ENCODE measurements around the gene ERCC8.

Gene ERCC8

DNA sequence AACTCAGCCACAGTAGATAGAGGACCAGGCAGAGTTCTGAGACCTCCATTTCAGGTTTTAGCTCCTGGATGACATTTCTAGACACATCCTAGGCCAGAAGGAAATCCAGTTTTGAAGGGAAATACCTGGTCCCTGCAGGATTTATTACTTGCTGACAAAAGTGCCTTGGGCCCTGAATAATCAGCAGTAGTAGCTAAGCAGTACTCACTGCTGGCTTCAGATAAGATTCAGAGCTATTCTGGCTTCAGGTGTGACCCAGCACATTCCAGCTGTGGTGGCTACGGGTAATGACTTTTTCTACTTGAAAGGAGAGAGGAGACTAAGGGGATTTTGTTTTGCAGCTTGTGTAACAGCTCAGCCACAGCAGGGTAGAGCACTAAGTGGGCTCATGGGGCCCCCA, 34.1 kb upstream of the ERCC8 start:
- no peak for DNase-seq (ENCODE audit: low read depth)
- H3K4me3 ChIP-seq (ENCODE audit: low read length): no peak overlapping the region
- no peak for TF ChIP-seq CTCF (IDR thresholded peaks at IDR 0.05; ENCODE audit: insufficient read depth, low read depth, low read length, missing control alignments)

- H3K4me3 ChIP-seq (ENCODE audit: low read length): no peak overlapping the region
- DNase-seq (ENCODE audit: low read depth): no peak
- no peak for TF ChIP-seq CTCF (IDR thresholded peaks at IDR 0.05; ENCODE audit: insufficient read depth, low read depth, low read length, missing control alignments)
Measured at GRCh38 chr5:60977956-60978737, 33.3 kb upstream of the ERCC8 start.

- peak; percentile 29 for DNase-seq (ENCODE audit: low read depth)
- TF ChIP-seq CTCF (IDR thresholded peaks at IDR 0.05; ENCODE audit: insufficient read depth, low read depth, low read length, missing control alignments): no peak
- no peak overlapping the region for H3K4me3 ChIP-seq (ENCODE audit: low read length)
Measured at GRCh38 chr5:60972231-60972630, 27.4 kb upstream of the ERCC8 start.

- H3K4me3 ChIP-seq (ENCODE audit: low read length): no peak overlapping the region
- no peak for TF ChIP-seq CTCF (IDR thresholded peaks at IDR 0.05; ENCODE audit: insufficient read depth, low read depth, low read length, missing control alignments)
- DNase-seq (ENCODE audit: low read depth): no peak
Measured at GRCh38 chr5:60961685-60962084, 16.8 kb upstream of the ERCC8 start.

- DNase-seq (ENCODE audit: low read depth): peak; percentile 27
- H3K4me3 ChIP-seq (ENCODE audit: low read length): no peak overlapping the region
- peak; percentile 63 for TF ChIP-seq CTCF (IDR thresholded peaks at IDR 0.05; ENCODE audit: insufficient read depth, low read depth, low read length, missing control alignments)
Measured at GRCh38 chr5:60960591-60960990, 15.7 kb upstream of the ERCC8 start.

DNA sequence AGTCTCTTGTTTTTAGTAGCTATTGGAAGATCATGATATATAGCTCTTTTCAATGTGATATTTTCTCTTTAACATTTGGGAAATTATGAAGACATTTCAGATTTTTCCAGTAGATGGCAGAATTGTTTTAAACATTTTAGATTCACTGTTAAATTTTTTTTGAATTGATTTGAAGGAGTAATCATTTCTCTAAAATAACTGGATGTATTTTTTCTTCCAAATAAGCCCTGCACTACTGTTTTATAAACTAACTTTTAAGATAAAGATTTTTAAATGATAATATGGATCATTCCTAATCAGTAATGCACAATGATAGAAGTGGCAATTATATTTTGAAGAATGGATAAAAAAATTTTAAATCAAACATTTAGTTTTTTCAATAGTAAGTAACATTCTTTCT, 14.3 kb upstream of the ERCC8 start:
- peak; percentile 22 for DNase-seq (ENCODE audit: low read depth)
- H3K4me3 ChIP-seq (ENCODE audit: low read length): no peak overlapping the region
- no peak for TF ChIP-seq CTCF (IDR thresholded peaks at IDR 0.05; ENCODE audit: insufficient read depth, low read depth, low read length, missing control alignments)

DNA sequence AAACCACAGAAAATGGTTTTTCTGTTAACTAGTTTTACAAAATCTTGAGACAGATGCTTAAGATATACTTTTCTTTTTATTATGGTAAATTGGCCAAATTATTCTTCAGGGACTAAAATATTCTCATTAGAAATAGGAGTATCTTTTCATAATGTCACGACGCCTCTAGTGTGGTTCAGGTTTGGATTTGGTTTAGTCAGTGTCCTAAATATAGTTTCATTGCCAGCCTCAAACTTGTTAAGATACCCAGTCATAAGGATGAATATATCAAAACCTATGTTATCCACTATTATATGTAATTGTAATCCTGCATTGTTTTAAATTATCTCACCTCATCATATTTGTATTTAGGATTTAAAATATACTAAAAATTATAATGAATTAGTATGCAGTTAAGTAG, 13.8 kb upstream of the ERCC8 start:
- no peak overlapping the region for H3K4me3 ChIP-seq (ENCODE audit: low read length)
- no peak for TF ChIP-seq CTCF (IDR thresholded peaks at IDR 0.05; ENCODE audit: insufficient read depth, low read depth, low read length, missing control alignments)
- DNase-seq (ENCODE audit: low read depth): no peak
